CD4-positive, CD25-positive, alpha-beta regulatory T cell (primary cell): ENCODE data around the gene RAB22A. TPM values are rescaled to one million over a fixed set of nuclear protein-coding genes. Genes with fewer than 3 reads are reported as not detected.
A peak's percentile ranks its signal among the peaks of the same experiment; 100 is the strongest.
"Not testable (repeated sequence)": the region's sequence is repeated elsewhere in the genome, so short reads cannot be mapped to it uniquely, and the experiment has no call there.

Experiments
- ATAC-seq, 2 donors: fragments of 150-1000 bp; cut with Tn5 transposase; one replicate each; pipeline ENCODE4 v1.10.0; 2021; ENCODE audit warnings: low read depth in 2 of 2, moderate number of reproducible peaks in 2 of 2, moderate library complexity in 1 of 2
- DNase-seq, 3 donors: peaks; one replicate each; pipeline versions ENCODE4 v3.0.0 to v3.0.0-alpha.2; 2012 to 2022; ENCODE audit warnings: mixed read lengths in 1 of 3
- H3K27ac ChIP-seq: one replicate; pipeline ENCODE4 v1.7.0; 2013; ENCODE audit warnings: mild to moderate bottlenecking, low read length; ENCODE audit not compliant: insufficient read depth, poor library complexity, severe bottlenecking
- H3K27me3 ChIP-seq: one replicate; pipeline ENCODE4 v1.7.0; 2013; ENCODE audit warnings: low read length; ENCODE audit not compliant: control insufficient read depth, insufficient read depth
- H3K36me3 ChIP-seq: one replicate; pipeline ENCODE4 v1.7.0; 2013; ENCODE audit warnings: mild to moderate bottlenecking, low read length, moderate library complexity; ENCODE audit not compliant: control insufficient read depth, insufficient read depth
- H3K4me1 ChIP-seq: 2 replicates; pipeline ENCODE4 v1.7.0; 2013; ENCODE audit warnings: mild to moderate bottlenecking, low read length; ENCODE audit not compliant: insufficient read depth, control insufficient read depth, poor library complexity, severe bottlenecking
- H3K4me3 ChIP-seq: one replicate; pipeline ENCODE4 v1.7.0; 2013; ENCODE audit warnings: low read depth, mild to moderate bottlenecking, low read length, moderate library complexity
- H3K9me3 ChIP-seq, 2 experiments: 1 replicate in 1 of 2; 2 replicates in 1 of 2; pipeline ENCODE4 v1.7.0; 2013; ENCODE audit warnings: low read length in 2 of 2, mild to moderate bottlenecking in 1 of 2, moderate library complexity in 1 of 2; ENCODE audit not compliant: control insufficient read depth in 2 of 2
- H3K27ac Mint-ChIP-seq, 3 donors: one replicate each; pipeline ENCODE4 v1.8.0; 2020 to 2022; ENCODE audit warnings: mild to moderate bottlenecking in 3 of 3, mixed read lengths in 3 of 3, moderate library complexity in 2 of 3
- H3K27me3 Mint-ChIP-seq: one replicate; pipeline ENCODE4 v1.8.0; 2022; ENCODE audit warnings: mild to moderate bottlenecking, mixed read lengths
- H3K36me3 Mint-ChIP-seq: one replicate; pipeline ENCODE4 v1.8.0; 2020; ENCODE audit warnings: mixed read lengths
- H3K4me1 Mint-ChIP-seq, 4 donors: one replicate each; pipeline ENCODE4 v1.8.0; 2020 to 2022; ENCODE audit warnings: mixed read lengths in 4 of 4, mild to moderate bottlenecking in 1 of 4
- H3K4me3 Mint-ChIP-seq, 4 donors: one replicate each; pipeline ENCODE4 v1.8.0; 2020 to 2022; ENCODE audit warnings: mild to moderate bottlenecking in 4 of 4, mixed read lengths in 4 of 4, moderate library complexity in 3 of 4
- H3K9me3 Mint-ChIP-seq, 7 donors: one replicate each; pipeline ENCODE4 v1.8.0; 2020 to 2022; ENCODE audit warnings: mixed read lengths in 7 of 7, mild to moderate bottlenecking in 3 of 7, moderate library complexity in 2 of 7
- polyA plus RNA-seq, 4 donors: library from polyadenylated mRNA; unstranded; fragments of 300-500 nt; fragmentation: Illumina TruSeq; gene quantifications; one replicate each; pipeline ENCODE4 v1.2.3, GENCODE V29; 2021
- total RNA-seq: library from RNA; stranded (reverse); gene quantifications from one replicate; pipeline ENCODE4 v1.2.3, GENCODE V29; 2022

Gene RAB22A
- total and polyA plus RNA-seq, 5 donors from 2014 or later: 11.3 to 21.9 (median 13.2) TPM

DNA sequence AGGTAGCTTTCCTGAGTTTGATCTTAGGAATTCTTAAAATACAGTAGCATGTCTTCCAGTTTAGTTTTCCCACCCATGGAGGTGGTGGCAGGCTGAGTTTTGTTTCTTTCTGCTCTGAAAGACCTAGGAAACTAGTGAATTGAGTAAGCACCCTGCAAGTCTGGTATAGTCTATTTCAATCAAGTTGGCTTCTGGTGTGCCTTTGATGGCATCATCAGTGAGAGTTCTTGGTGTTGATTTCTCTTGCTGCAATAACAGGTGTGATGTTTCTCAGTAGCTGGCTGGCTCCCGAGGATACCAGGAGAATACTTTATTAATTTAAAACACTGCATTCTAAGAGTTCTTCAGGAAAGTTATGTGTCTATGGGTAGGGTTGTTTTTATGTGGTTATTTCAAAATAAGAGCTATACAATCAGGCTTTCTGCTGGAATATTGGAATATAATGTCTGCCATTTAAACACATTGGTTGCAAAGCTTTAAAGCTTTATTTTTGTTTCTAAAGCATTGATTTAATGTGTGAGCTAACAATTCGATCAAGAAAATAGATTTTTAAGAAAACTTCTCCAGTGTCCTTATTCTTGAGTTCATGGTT, 98.5 kb downstream of the RAB22A start:
- H3K4me1 Mint-ChIP-seq: peaks cover 27 to 40% (median 39%) of the 10 kb centered on the region in 4 donors
- Histone ChIP-seq H3K36me3 (no peaks in the 10 kb centered on the region), H3K4me3 (peak overlapping the region; percentile 52), H3K4me1 (peaks cover 28% of the 10 kb centered on the region), H3K27me3 (no peaks in the 10 kb centered on the region), H3K27ac (peak overlapping the region; percentile 47), H3K9me3 (no peaks in the 10 kb centered on the region)
- no peaks in the 10 kb centered on the region for H3K36me3 Mint-ChIP-seq
- DNase-seq (peak in 1 of 3 donors; percentile 50), ATAC-seq (peak in 1 of 2 donors; percentile 59)
- H3K27me3 Mint-ChIP-seq: no peaks in the 10 kb centered on the region
- H3K27ac Mint-ChIP-seq: peak overlapping the region; percentile 71 to 82 (median 74)
- peak overlapping the region; percentile 9 to 74 (median 49) for H3K4me3 Mint-ChIP-seq
- H3K9me3 Mint-ChIP-seq: peaks cover 0 to 1% (median 0%) of the 10 kb centered on the region in 7 donors

DNA sequence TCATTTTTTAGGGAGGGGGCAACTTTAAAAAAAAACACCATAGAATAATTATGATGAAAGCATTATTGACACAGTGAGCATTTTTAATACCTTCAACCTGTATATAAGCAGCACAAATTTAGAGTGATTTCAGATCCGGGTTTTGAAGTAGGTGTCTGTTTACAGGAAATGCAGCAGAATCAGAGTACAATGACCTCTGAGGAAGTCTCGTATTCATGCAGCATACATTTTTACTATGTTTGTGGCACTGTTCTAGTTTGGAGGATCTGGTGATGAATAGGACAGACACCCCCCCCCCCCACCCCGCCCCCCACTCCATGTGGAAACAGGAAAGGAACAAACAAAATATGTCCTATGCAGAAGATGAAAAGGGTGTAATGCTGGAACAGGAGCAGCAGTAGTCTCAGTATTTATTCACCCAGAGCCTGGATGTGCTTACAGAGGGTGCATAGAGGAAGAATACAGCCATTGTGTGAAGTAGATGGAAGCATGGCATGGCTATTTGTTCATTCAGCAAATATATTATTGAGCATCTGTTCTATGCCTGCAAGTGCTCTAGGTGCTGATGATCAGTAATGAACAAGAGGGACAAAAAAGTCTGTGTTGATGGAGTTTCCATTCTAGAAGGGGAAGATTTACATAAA, 99.2 kb downstream of the RAB22A start:
- Histone ChIP-seq H3K27me3 (no peaks in the 10 kb centered on the region), H3K27ac (peak overlapping the region; percentile 47), H3K4me3 (peak overlapping the region; percentile 52), H3K4me1 (peaks cover 28% of the 10 kb centered on the region), H3K9me3 (no peaks in the 10 kb centered on the region), H3K36me3 (no peaks in the 10 kb centered on the region)
- DNase-seq: peak in 2 of 3 donors; percentile 17 to 66
- Mint-ChIP-seq H3K27me3 (no peaks in the 10 kb centered on the region), H3K9me3 (peaks cover 0 to 1% (median 0%) of the 10 kb centered on the region in 7 donors), H3K4me3 (peak overlapping the region; percentile 9 to 74 (median 49)), H3K4me1 (peaks cover 27 to 40% (median 39%) of the 10 kb centered on the region in 4 donors), H3K36me3 (no peaks in the 10 kb centered on the region), H3K27ac (peak overlapping the region; percentile 38 to 82 (median 74))
- ATAC-seq: peak; percentile 70 to 73

DNA sequence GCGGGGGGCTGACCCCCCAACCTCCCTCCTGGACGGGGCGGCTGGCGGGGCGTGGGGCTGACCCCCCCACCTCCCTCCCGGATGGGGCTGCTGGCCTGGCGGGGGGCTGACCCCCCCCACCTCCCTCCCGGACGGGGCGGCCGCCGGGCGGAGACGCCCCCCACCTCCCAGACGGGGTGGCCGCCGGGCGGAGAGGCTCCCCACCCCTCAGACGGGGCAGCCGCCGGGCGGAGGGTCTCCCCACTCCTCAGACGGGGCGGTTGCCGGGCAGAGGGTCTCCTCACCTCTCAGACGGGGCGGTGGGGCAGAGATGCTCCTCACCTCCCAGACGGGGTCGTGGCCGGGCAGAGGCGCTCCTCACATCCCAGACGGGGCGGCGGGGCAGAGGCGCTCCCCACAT, 104.7 kb downstream of the RAB22A start:
- not testable (repeated sequence) for H3K27me3 ChIP-seq, H3K27me3 Mint-ChIP-seq, H3K4me3 ChIP-seq, DNase-seq, H3K9me3 ChIP-seq, H3K27ac ChIP-seq, H3K9me3 Mint-ChIP-seq, H3K27ac Mint-ChIP-seq, H3K4me3 Mint-ChIP-seq, ATAC-seq, H3K36me3 ChIP-seq
- H3K36me3 Mint-ChIP-seq: peaks cover 16% of the 10 kb centered on the region
- peaks cover 24% of the 10 kb centered on the region for H3K4me1 ChIP-seq
- peaks cover 26 to 51% (median 40%) of the 10 kb centered on the region in 4 donors for H3K4me1 Mint-ChIP-seq

DNA sequence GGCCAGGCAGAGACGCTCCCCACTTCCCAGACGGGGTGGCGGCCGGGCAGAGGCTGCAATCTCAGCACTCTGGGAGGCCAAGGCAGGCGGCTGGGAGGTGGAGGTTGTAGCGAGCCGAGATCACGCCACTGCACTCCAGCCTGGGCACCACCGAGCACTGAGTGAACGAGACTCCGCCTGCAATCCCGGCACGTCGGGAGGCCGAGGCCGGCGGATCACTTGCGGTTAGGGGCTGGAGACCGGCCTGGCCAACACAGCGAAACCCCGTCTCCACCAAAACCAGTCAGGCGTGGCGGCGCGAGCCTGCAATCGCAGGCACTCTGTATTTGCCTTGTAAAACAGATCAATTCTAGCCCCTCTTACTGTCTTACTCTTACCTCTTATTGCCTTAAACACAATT, 105.3 kb downstream of the RAB22A start:
- H3K4me1 ChIP-seq: peaks cover 20% of the 10 kb centered on the region
- peaks cover 15% of the 10 kb centered on the region for H3K36me3 ChIP-seq
- Mint-ChIP-seq H3K4me1 (peaks cover 21 to 50% (median 37%) of the 10 kb centered on the region in 4 donors), H3K27ac (peak overlapping the region in 1 of 3 donors; percentile 76), H3K36me3 (peaks cover 22% of the 10 kb centered on the region)
- not testable (repeated sequence) for H3K9me3 ChIP-seq, DNase-seq, H3K27ac ChIP-seq, H3K4me3 ChIP-seq, H3K27me3 ChIP-seq, ATAC-seq, H3K9me3 Mint-ChIP-seq, H3K27me3 Mint-ChIP-seq, H3K4me3 Mint-ChIP-seq

DNA sequence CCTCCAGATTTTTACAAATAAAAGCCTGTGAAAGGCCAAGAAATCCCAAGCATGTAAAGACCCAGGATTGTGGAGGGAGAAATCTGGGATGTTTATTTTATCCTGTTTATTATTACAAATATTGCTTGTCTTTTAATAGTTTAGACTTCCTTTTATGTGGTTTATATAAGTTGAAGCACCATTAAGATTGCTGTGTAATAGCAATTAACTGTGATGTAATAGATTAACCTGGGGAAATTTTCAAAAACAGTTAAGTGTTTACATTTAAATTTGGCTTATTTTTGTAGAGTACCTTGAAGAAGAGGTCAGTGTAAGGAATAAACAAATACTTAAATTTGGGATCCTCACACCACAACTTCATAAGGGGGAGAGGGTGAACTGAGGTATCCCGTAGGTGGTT, 106.5 kb downstream of the RAB22A start:
- Histone ChIP-seq H3K4me3 (peak overlapping the region; percentile 41), H3K27ac (peak overlapping the region; percentile 43), H3K4me1 (peaks cover 20% of the 10 kb centered on the region), H3K27me3 (no peaks in the 10 kb centered on the region), H3K9me3 (no peaks in the 10 kb centered on the region), H3K36me3 (peaks cover 21% of the 10 kb centered on the region)
- no peaks in the 10 kb centered on the region for H3K27me3 Mint-ChIP-seq
- peak overlapping the region in 3 of 4 donors; percentile 4 to 57 (median 56) for H3K4me3 Mint-ChIP-seq
- peak overlapping the region in 2 of 3 donors; percentile 66 to 81 for H3K27ac Mint-ChIP-seq
- H3K4me1 Mint-ChIP-seq: peaks cover 21 to 47% (median 33%) of the 10 kb centered on the region in 4 donors
- ATAC-seq (no peak), DNase-seq (no peak)
- no peaks in the 10 kb centered on the region for H3K9me3 Mint-ChIP-seq
- peaks cover 33% of the 10 kb centered on the region for H3K36me3 Mint-ChIP-seq

DNA sequence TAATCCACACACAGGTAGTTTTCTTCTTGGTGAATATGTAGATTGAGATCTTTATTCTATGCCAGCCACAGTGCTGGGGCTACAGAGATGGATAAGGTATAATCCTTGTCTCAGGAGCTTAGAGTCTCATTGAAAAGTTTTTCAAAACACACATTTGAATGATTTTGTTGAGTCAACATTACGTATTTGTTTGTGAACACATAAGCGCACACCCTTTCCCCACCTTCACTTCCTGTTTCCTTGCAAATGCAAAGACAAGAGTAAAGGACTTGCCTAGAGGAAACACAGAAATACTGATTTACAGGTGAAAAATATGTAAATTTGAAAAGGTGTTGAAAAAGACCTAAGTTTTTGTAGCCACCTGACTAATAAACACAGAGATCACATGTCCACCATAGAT, 107.3 kb downstream of the RAB22A start:
- no peaks in the 10 kb centered on the region for H3K27me3 Mint-ChIP-seq
- H3K27ac Mint-ChIP-seq: peak overlapping the region; percentile 66 to 88 (median 81)
- no peaks in the 10 kb centered on the region for H3K27me3 ChIP-seq
- H3K4me3 Mint-ChIP-seq: peak overlapping the region in 3 of 4 donors; percentile 56 to 63 (median 57)
- peak overlapping the region; percentile 58 for H3K4me3 ChIP-seq
- H3K4me1 Mint-ChIP-seq: peaks cover 21 to 44% (median 35%) of the 10 kb centered on the region in 4 donors
- H3K9me3 ChIP-seq: no peaks in the 10 kb centered on the region
- H3K9me3 Mint-ChIP-seq: no peaks in the 10 kb centered on the region
- peaks cover 20% of the 10 kb centered on the region for H3K4me1 ChIP-seq
- H3K27ac ChIP-seq: peak overlapping the region; percentile 43
- peaks cover 33% of the 10 kb centered on the region for H3K36me3 Mint-ChIP-seq
- H3K36me3 ChIP-seq: peaks cover 28% of the 10 kb centered on the region
- DNase-seq: peak in 2 of 3 donors; percentile 19 to 66
- peak; percentile 28 to 37 for ATAC-seq
